GM23338 (cell line): Measurements from ENCODE around the gene NXN. TPM values are rescaled to one million over a fixed set of nuclear protein-coding genes. Genes with fewer than 3 reads are reported as not detected.

Source experiments
- ATAC-seq: fragments of 200-7000 bp; cut with Tn5 transposase; 3 replicates; pipeline ENCODE4 v1.9.1; 2020
- DNase-seq: peaks from one replicate; pipeline ENCODE4 v3.0.0-alpha.2; 2015; ENCODE audit warnings: low spot score
- H2AFZ ChIP-seq: fragments of 200-600 bp; sonication (generic); 2 replicates; pipeline ENCODE4 v1.8.0; 2016; ENCODE audit warnings: antibody characterized with exemption, mild to moderate bottlenecking, moderate library complexity
- H3F3A ChIP-seq: fragments of 200-600 bp; sonication (generic); replicated peaks from 2 replicates; pipeline ENCODE4 v1.8.0; 2017; ENCODE audit warnings: antibody characterized with exemption, mixed run types, low read depth
- H3K27ac ChIP-seq: fragments of 200-600 bp; sonication (generic); 2 replicates; pipeline ENCODE4 v1.6.1; 2016; ENCODE audit warnings: low read depth
- H3K27me3 ChIP-seq: fragments of 200-600 bp; sonication (generic); 2 replicates; pipeline ENCODE4 v1.8.0; 2016; ENCODE audit warnings: mild to moderate bottlenecking, mixed run types, moderate library complexity; ENCODE audit not compliant: insufficient read depth
- H3K36me3 ChIP-seq: fragments of 200-600 bp; sonication (generic); 2 replicates; pipeline ENCODE4 v1.8.0; 2016; ENCODE audit warnings: mild to moderate bottlenecking; ENCODE audit not compliant: insufficient read depth
- H3K4me1 ChIP-seq: fragments of 200-600 bp; sonication (generic); 2 replicates; pipeline ENCODE4 v1.8.0; 2016; ENCODE audit warnings: mild to moderate bottlenecking, moderate library complexity; ENCODE audit not compliant: insufficient read depth
- H3K4me2 ChIP-seq: fragments of 200-600 bp; sonication (generic); 2 replicates; pipeline ENCODE4 v1.7.1; 2017; ENCODE audit warnings: mixed run types
- H3K4me3 ChIP-seq: fragments of 200-600 bp; sonication (generic); 2 replicates; pipeline ENCODE4 v1.6.1; 2016; ENCODE audit warnings: mixed run types
- H3K79me2 ChIP-seq: fragments of 200-600 bp; sonication (generic); replicated peaks from 2 replicates; pipeline ENCODE4 v1.8.0; 2017; ENCODE audit warnings: mild to moderate bottlenecking; ENCODE audit not compliant: insufficient read depth
- H3K9me2 ChIP-seq: fragments of 200-600 bp; sonication (generic); 2 replicates; pipeline ENCODE4 v1.8.0; 2017; ENCODE audit not compliant: insufficient read depth
- H4K20me1 ChIP-seq: fragments of 200-600 bp; sonication (generic); replicated peaks from 2 replicates; pipeline ENCODE4 v1.8.0; 2017; ENCODE audit warnings: mild to moderate bottlenecking; ENCODE audit not compliant: insufficient read depth
- H3K27ac Mint-ChIP-seq: 2 replicates; pipeline ENCODE4 v1.8.0; 2020; ENCODE audit warnings: inconsistent platforms, mild to moderate bottlenecking, moderate library complexity, mixed read lengths
- H3K27me3 Mint-ChIP-seq: 3 replicates; pipeline ENCODE4 v1.8.0; 2022; ENCODE audit warnings: low read depth, mild to moderate bottlenecking, moderate library complexity, mixed read lengths, inconsistent platforms; ENCODE audit not compliant: insufficient read depth, poor library complexity
- H3K36me3 Mint-ChIP-seq: 3 replicates; pipeline ENCODE4 v1.8.0; 2021; ENCODE audit warnings: low read depth, mild to moderate bottlenecking, inconsistent platforms, moderate library complexity, mixed read lengths
- H3K4me1 Mint-ChIP-seq: 3 replicates; pipeline ENCODE4 v1.8.0; 2020; ENCODE audit warnings: mild to moderate bottlenecking, inconsistent platforms, mixed read lengths
- H3K4me3 Mint-ChIP-seq: 3 replicates; pipeline ENCODE4 v1.8.0; 2021; ENCODE audit warnings: moderate library complexity, mild to moderate bottlenecking, inconsistent platforms, mixed read lengths
- H3K9me3 Mint-ChIP-seq: 3 replicates; pipeline ENCODE4 v1.8.0; 2020; ENCODE audit warnings: moderate library complexity, mild to moderate bottlenecking, inconsistent platforms, mixed read lengths
- CREB1 ChIP-seq: fragments of 250-450 bp; sonication (Bioruptor Pico); IDR thresholded peaks from 2 replicates; pipeline ENCODE4 v1.5.0; 2020; ENCODE audit warnings: low read depth, mild to moderate bottlenecking, moderate library complexity
- EZH2 ChIP-seq: fragments of 200-600 bp; sonication (generic); IDR thresholded peaks from one replicate; pipeline ENCODE4 v1.8.0; 2017; ENCODE audit warnings: antibody characterized with exemption, mild to moderate bottlenecking, low read depth; ENCODE audit not compliant: unreplicated experiment
- EZH2phosphoT487 ChIP-seq: fragments of 200-600 bp; sonication (generic); IDR thresholded peaks from one replicate; pipeline ENCODE4 v1.8.1; 2018; ENCODE audit warnings: antibody characterized with exemption; ENCODE audit not compliant: unreplicated experiment
- JUNB ChIP-seq: IDR thresholded peaks from one replicate; pipeline ENCODE4 v1.6.1; 2016; ENCODE audit warnings: antibody characterized with exemption; ENCODE audit not compliant: unreplicated experiment
- NANOG ChIP-seq: IDR thresholded peaks from 2 replicates; pipeline ENCODE4 v1.6.1; 2016; ENCODE audit warnings: antibody characterized with exemption, borderline replicate concordance
- POLR2AphosphoS5 ChIP-seq: IDR thresholded peaks from 2 replicates; pipeline ENCODE4 v1.6.1; 2016; ENCODE audit warnings: antibody characterized with exemption, low read depth
- STAT1 ChIP-seq: IDR thresholded peaks from one replicate; pipeline ENCODE4 v1.6.1; 2016; ENCODE audit warnings: antibody characterized with exemption; ENCODE audit not compliant: unreplicated experiment
- ZNF114 ChIP-seq: fragments of 250-450 bp; sonication (Bioruptor Pico); IDR thresholded peaks from 2 replicates; pipeline ENCODE4 v1.5.0; 2020; ENCODE audit warnings: mild to moderate bottlenecking, moderate library complexity
- ZNF331 ChIP-seq: fragments of 250-450 bp; sonication (Bioruptor Pico); IDR thresholded peaks from 2 replicates; pipeline ENCODE4 v1.5.0; 2020; ENCODE audit warnings: low read depth, mild to moderate bottlenecking, moderate library complexity
- polyA plus RNA-seq: library from polyadenylated mRNA; unstranded; fragments of >200 nt; fragmentation: Nextera tagmentation; extraction: Ambion mirVana; gene quantifications from 2 replicates; pipeline ENCODE4 v1.2.1, GENCODE V29; 2016
- total RNA-seq: library from RNA; depleted of rRNA; stranded (reverse); fragments of >200 nt; shearing (Covaris generic); gene quantifications from 2 replicates; pipeline ENCODE4 v1.2.3, GENCODE V29; 2014
- TF ChIP-seq, protein P1 (sequence below): IDR thresholded peaks from one replicate; pipeline ENCODE4 v1.6.1; 2018; ENCODE audit warnings: antibody characterized with exemption; ENCODE audit not compliant: unreplicated experiment
- TF ChIP-seq, protein P2 (sequence below), 2 experiments: fragments of 200-600 bp in 1 of 2; sonication (generic) in 1 of 2; conservative IDR thresholded peaks; 2 replicates each; pipeline versions ENCODE4 v1.5.1 to v1.6.1; 2016 to 2017; ENCODE audit warnings: antibody characterized with exemption in 2 of 2, low read depth in 2 of 2, mild to moderate bottlenecking in 2 of 2, moderate library complexity in 1 of 2
- TF ChIP-seq, protein P3 (sequence below): IDR thresholded peaks from 2 replicates; pipeline ENCODE4 v1.6.1; 2016; ENCODE audit warnings: antibody characterized with exemption
- TF ChIP-seq, protein P4 (sequence below): fragments of 250-450 bp; sonication (Bioruptor Pico); IDR thresholded peaks from 2 replicates; pipeline ENCODE4 v1.5.0; 2020; ENCODE audit warnings: mild to moderate bottlenecking, moderate library complexity

Gene NXN
- total and polyA plus RNA-seq, 2 experiments from 2014 or later: 31.8 to 105 TPM

DNA sequence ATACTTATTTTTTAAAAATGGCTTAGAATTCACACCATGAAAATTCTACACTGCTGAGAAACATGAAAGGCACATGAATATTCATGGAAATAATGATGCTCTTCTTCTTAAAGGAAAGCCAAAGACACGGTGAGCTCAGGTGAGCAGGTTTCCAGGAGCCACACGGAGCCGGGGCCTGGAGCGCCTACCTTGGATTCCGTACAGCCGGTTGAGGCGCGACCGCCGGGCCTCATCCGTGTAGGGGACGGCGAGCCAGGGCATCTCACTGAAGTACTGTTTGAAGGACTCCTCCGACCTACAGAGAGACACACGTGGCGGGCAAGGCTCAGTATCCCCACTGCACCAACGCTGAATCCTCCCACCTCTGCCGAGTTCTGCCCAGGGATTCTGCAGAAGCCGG is 160.3 kb downstream of the NXN start:
- peaks cover 2% of the 10 kb centered on the region for H3K27me3 Mint-ChIP-seq
- H3K9me3 Mint-ChIP-seq: no peaks in the 10 kb centered on the region; the same call in 2 of the 3 replicates
- H3F3A ChIP-seq: no peaks in the 10 kb centered on the region
- TF ChIP-seq EZH2phosphoT487 (no peak), NANOG (no peak), EZH2 (no peak), POLR2AphosphoS5 (no peak), STAT1 (no peak), ZNF331 (CRISPR knock-in tag) (no peak), CREB1 (CRISPR knock-in tag) (no peak), JUNB (no peak), ZNF114 (no peak)
- TF ChIP-seq, protein P1, sequence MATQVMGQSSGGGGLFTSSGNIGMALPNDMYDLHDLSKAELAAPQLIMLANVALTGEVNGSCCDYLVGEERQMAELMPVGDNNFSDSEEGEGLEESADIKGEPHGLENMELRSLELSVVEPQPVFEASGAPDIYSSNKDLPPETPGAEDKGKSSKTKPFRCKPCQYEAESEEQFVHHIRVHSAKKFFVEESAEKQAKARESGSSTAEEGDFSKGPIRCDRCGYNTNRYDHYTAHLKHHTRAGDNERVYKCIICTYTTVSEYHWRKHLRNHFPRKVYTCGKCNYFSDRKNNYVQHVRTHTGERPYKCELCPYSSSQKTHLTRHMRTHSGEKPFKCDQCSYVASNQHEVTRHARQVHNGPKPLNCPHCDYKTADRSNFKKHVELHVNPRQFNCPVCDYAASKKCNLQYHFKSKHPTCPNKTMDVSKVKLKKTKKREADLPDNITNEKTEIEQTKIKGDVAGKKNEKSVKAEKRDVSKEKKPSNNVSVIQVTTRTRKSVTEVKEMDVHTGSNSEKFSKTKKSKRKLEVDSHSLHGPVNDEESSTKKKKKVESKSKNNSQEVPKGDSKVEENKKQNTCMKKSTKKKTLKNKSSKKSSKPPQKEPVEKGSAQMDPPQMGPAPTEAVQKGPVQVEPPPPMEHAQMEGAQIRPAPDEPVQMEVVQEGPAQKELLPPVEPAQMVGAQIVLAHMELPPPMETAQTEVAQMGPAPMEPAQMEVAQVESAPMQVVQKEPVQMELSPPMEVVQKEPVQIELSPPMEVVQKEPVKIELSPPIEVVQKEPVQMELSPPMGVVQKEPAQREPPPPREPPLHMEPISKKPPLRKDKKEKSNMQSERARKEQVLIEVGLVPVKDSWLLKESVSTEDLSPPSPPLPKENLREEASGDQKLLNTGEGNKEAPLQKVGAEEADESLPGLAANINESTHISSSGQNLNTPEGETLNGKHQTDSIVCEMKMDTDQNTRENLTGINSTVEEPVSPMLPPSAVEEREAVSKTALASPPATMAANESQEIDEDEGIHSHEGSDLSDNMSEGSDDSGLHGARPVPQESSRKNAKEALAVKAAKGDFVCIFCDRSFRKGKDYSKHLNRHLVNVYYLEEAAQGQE: no peak
- TF ChIP-seq, protein P2, sequence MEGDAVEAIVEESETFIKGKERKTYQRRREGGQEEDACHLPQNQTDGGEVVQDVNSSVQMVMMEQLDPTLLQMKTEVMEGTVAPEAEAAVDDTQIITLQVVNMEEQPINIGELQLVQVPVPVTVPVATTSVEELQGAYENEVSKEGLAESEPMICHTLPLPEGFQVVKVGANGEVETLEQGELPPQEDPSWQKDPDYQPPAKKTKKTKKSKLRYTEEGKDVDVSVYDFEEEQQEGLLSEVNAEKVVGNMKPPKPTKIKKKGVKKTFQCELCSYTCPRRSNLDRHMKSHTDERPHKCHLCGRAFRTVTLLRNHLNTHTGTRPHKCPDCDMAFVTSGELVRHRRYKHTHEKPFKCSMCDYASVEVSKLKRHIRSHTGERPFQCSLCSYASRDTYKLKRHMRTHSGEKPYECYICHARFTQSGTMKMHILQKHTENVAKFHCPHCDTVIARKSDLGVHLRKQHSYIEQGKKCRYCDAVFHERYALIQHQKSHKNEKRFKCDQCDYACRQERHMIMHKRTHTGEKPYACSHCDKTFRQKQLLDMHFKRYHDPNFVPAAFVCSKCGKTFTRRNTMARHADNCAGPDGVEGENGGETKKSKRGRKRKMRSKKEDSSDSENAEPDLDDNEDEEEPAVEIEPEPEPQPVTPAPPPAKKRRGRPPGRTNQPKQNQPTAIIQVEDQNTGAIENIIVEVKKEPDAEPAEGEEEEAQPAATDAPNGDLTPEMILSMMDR (conservative IDR thresholded peaks at IDR 0.05; ENCODE audit: low read depth in 2 of 2): no peak
- TF ChIP-seq, protein P3, sequence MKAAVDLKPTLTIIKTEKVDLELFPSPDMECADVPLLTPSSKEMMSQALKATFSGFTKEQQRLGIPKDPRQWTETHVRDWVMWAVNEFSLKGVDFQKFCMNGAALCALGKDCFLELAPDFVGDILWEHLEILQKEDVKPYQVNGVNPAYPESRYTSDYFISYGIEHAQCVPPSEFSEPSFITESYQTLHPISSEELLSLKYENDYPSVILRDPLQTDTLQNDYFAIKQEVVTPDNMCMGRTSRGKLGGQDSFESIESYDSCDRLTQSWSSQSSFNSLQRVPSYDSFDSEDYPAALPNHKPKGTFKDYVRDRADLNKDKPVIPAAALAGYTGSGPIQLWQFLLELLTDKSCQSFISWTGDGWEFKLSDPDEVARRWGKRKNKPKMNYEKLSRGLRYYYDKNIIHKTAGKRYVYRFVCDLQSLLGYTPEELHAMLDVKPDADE: no peak
- TF ChIP-seq, protein P4, sequence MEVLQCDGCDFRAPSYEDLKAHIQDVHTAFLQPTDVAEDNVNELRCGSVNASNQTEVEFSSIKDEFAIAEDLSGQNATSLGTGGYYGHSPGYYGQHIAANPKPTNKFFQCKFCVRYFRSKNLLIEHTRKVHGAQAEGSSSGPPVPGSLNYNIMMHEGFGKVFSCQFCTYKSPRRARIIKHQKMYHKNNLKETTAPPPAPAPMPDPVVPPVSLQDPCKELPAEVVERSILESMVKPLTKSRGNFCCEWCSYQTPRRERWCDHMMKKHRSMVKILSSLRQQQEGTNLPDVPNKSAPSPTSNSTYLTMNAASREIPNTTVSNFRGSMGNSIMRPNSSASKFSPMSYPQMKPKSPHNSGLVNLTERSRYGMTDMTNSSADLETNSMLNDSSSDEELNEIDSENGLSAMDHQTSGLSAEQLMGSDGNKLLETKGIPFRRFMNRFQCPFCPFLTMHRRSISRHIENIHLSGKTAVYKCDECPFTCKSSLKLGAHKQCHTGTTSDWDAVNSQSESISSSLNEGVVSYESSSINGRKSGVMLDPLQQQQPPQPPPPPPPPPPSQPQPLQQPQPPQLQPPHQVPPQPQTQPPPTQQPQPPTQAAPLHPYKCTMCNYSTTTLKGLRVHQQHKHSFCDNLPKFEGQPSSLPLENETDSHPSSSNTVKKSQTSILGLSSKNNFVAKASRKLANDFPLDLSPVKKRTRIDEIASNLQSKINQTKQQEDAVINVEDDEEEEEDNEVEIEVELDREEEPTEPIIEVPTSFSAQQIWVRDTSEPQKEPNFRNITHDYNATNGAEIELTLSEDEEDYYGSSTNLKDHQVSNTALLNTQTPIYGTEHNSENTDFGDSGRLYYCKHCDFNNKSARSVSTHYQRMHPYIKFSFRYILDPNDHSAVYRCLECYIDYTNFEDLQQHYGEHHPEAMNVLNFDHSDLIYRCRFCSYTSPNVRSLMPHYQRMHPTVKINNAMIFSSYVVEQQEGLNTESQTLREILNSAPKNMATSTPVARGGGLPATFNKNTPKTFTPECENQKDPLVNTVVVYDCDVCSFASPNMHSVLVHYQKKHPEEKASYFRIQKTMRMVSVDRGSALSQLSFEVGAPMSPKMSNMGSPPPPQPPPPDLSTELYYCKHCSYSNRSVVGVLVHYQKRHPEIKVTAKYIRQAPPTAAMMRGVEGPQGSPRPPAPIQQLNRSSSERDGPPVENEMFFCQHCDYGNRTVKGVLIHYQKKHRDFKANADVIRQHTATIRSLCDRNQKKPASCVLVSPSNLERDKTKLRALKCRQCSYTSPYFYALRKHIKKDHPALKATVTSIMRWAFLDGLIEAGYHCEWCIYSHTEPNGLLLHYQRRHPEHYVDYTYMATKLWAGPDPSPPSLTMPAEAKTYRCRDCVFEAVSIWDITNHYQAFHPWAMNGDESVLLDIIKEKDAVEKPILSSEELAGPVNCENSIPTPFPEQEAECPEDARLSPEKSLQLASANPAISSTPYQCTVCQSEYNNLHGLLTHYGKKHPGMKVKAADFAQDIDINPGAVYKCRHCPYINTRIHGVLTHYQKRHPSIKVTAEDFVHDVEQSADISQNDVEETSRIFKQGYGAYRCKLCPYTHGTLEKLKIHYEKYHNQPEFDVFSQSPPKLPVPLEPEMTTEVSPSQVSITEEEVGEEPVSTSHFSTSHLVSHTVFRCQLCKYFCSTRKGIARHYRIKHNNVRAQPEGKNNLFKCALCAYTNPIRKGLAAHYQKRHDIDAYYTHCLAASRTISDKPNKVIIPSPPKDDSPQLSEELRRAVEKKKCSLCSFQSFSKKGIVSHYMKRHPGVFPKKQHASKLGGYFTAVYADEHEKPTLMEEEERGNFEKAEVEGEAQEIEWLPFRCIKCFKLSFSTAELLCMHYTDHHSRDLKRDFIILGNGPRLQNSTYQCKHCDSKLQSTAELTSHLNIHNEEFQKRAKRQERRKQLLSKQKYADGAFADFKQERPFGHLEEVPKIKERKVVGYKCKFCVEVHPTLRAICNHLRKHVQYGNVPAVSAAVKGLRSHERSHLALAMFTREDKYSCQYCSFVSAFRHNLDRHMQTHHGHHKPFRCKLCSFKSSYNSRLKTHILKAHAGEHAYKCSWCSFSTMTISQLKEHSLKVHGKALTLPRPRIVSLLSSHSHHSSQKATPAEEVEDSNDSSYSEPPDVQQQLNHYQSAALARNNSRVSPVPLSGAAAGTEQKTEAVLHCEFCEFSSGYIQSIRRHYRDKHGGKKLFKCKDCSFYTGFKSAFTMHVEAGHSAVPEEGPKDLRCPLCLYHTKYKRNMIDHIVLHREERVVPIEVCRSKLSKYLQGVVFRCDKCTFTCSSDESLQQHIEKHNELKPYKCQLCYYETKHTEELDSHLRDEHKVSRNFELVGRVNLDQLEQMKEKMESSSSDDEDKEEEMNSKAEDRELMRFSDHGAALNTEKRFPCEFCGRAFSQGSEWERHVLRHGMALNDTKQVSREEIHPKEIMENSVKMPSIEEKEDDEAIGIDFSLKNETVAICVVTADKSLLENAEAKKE (CRISPR knock-in tag): no peak
- peaks cover 4% of the 10 kb centered on the region; the same call in 1 of the 2 replicates for H3K36me3 ChIP-seq
- H3K27ac ChIP-seq: no peak overlapping the region
- no peaks in the 10 kb centered on the region for H3K79me2 ChIP-seq
- H3K4me1 ChIP-seq: no peaks in the 10 kb centered on the region
- H3K4me3 Mint-ChIP-seq: no peak overlapping the region
- no peak overlapping the region for H3K27ac Mint-ChIP-seq
- no peaks in the 10 kb centered on the region for H3K9me2 ChIP-seq
- no peaks in the 10 kb centered on the region for H3K27me3 ChIP-seq
- DNase-seq: no peak
- H3K4me3 ChIP-seq: no peak overlapping the region
- H4K20me1 ChIP-seq: 0 out of 2 replicates have a peak, but pooled peaks cover 3% of the 10 kb centered on the region
- H3K4me2 ChIP-seq: no peak overlapping the region
- H2AFZ ChIP-seq: no peak overlapping the region
- no peak for ATAC-seq
- H3K36me3 Mint-ChIP-seq: peaks cover 59% of the 10 kb centered on the region
- no peaks in the 10 kb centered on the region for H3K4me1 Mint-ChIP-seq
